GM18499 (cell line): ENCODE measurements around the gene ADGRD1.
"Not testable (repeated sequence)": the region's sequence is repeated elsewhere in the genome, so short reads cannot be mapped to it uniquely, and the experiment has no call there.

Experiments
- ATAC-seq: cut with Tn5 transposase; IDR thresholded peaks from one replicate; pipeline ENCODE4 v1.9.1; 2021; ENCODE audit warnings: moderate number of reproducible peaks; ENCODE audit not compliant: insufficient read depth, unreplicated experiment

Gene ADGRD1

DNA sequence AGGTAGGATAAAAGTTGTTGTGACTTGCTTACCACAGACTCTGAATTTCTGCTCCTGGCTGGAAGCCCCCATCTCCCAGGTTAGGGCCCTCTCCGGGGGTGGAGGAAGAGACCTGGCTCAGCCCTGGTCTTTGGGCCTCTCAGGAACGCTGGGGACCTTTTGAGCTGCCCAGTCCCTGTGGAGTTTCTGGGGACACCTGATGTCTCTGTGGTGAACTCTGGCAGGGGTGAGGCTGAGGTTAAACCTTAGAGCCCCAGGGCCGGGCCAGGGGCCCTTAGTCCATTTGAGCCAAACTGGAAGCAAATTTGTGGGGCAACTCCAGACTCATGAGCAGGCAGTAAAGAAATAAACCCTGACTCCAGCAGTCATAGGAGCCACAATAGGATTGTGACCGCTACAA lies 112.1 kb downstream of the ADGRD1 start:
- no peak for ATAC-seq

DNA sequence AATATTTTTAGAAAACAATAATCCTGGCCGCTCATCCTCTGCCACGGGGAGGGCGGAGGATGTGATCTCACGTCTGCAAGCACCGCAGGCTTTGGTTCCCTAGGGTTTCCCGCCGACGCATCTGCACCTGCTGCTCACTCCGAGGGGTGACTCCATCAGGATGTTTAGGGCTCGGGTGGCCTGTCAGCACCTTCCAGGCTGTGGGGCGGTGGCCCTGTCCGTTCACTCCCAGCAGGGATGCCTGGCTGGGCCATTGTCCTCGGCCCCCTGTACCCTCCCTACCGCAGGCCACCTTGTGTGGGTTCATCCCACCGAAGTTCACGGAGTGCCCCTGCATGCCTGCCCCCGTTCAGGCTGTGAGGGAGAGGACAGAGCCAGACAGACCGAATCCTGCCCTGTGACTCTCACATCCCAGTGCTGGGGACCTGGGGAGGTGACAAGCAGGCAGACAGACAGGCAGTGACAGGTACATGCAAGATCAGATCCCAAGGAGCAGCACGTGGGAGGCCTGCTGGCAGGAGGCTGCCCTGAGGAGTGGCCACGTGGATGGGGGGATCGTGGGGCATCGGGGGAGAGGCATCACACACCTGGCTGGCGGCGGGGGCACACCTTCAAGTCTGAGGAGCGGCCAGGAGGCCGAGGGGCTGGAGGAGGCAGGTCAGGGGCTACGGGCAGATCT lies 112.6 kb downstream of the ADGRD1 start:
- no peak for ATAC-seq

DNA sequence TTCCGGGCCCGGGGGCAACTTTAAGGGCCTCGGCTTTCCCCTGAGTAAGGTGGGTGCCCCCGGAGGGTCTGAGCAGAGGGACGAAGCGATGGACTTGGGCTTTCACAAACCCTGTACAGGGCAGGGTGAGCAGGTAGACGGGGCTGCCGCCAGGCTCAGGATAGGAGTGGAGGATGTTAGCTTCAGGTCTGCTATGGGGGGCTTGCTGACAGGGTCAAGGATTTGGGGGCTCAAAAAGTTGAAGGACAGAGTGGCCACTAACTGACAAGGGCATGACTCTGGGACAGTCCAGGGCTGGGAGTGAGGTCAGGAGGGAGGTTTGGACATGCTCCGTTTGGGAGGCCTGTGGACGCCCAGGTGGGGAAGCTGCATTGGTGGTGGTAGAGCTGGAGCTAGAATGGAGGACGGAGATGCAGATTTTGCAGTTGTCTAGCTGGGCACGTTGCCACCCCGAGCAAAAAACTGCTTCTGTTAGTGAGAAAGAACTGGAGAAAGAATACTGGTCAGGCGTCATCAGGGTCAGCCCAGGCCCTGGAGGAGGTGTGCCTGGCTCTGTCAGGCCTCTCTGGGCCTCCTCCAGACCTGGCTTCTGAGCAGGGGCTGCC lies 113.3 kb downstream of the ADGRD1 start:
- no peak for ATAC-seq

DNA sequence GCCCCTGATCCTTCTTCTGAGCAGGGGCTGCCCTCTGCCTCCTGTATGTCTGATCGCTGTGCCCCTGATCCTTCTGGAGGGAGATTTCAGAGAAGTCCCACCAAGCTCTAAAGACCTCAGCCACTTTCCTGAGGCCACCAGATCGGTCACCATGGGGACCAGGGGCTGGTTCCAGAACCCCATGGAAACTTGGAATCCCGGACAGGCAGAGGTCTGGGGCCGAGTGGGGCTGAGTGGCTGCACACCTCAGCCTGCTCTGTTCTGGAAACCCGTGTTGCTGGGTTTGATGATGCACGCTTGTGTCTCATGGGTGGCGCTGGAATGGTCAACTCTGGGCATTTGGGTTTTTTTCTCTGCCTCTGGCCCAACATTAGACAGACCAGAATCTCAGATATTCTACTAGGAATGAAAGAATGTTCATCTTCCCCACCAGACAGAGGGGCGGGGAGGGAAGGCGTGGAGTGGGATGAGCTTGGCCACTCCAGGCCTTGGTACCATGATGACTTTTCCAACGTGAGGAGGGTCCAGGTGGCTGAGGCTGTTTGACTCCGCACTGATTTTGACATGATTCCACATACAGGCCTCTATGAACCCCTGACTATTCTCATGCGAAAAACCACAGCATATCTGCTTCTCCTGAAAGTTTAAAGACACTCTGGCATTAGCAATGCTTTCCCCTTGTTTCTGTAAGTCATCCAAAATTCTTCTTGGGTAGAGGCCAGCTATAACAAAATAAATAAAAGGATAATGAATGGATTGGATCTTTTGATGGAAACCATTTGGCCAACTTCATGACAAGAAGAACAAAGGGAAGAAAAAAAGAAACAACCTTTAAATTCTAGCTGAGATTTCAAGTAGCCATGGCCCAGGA lies 114.5 kb downstream of the ADGRD1 start:
- no peak for ATAC-seq

DNA sequence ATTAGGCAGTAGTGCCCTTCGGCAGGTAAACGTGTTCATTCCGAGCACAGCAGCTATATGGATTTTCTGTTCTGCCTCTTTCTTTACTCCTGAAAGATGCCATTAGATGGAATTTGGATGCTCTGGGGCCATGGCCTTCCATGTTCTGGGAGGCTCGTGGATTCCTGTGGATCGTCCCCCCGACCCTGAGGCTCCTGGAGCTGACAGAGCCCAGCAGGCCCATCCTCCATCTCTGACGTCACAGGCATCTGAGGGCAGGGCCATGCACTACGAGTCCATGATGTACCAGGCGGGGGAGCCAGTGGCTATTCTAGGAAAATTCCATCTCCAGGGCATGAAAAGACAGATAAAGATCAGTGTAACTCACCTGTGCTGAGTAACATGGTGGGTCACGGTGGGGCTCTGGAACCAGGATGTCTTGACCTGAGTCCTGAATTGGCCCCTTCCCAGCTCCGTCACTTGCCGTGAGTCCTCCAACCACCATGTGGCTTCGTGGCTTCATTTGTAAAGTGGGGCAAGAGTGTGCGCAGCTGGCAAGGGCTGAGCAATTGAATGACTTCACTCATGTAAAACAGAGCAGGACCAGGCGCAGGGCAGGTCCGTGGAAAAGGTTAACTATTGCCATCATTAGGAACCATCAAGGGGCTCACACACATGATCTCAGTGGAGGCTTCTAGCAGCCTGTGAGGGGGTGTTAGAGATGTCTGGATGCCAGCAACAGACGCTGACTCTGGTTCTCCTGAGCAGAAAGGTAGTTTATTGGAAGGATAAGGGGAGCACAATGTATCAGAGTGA lies 115.4 kb downstream of the ADGRD1 start:
- ATAC-seq, result not testable (repeated sequence)

DNA sequence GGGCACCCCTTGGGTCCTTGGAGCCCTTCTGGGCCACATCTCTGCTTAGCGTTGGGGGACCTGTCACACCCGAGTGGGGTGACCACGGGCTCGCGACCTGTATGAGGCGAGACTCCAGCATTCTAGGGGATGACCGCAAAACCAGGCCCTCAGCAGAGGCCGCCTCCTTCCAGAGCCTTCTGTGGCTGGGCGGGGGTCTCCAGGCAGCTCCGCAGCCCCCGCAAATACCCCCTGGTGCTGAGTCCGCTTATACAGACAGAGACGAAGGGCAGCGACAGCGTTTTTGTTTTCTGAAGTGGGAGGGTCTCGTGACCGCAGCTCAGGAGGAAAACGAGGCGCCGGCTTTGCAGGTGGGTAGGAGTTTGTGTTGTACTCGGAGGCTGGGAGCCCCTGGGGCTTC lies 116.4 kb downstream of the ADGRD1 start:
- ATAC-seq, result not testable (repeated sequence)

DNA sequence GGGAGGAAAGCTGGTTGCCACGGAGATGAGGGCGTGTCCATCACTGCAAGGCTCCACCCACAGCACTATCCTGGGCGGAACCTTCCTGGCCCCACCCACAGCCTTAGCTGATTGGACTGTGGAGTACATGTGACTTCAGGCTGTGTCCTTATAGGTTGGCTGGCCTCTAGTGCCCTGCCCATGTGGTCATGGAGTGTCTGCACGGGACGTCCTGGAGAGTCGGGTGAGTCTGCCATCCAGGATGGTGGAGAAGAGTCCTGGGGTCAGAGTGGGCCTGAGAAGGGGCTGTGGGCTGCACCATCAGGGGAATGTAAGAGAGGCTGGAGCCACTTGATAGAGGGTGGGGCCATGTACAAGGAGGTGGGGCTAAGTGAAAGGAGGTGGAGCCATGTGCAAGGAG lies 117.0 kb downstream of the ADGRD1 start:
- not testable (repeated sequence) for ATAC-seq

DNA sequence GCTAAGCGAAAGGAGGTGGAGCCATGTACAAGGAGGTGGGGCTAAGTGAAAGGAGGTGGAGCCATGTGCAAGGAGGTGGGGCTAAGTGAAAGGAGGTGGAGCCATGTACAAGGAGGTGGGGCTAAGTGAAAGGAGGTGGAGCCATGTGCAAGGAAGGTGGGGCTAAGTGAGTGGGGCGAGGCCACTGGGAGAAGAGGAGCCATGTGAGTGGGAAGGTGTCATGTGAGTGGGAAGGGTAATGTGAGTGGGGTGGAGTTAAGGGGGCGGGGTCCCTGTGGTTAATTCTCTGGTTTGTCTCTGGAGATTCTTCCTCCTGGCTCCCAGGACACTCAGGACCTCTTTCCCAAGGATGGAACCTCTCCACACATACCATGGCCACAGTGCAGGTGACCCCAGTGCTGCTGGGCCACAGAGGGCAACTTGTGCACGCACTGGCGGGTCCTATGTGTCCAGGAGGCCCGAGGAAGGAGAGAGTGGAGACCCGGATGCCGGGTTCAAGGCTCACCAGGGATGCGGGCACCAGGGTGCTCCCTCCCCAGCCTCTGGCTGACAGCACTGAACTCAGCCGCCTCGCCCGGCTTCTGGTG lies 117.6 kb downstream of the ADGRD1 start:
- not testable (repeated sequence) for ATAC-seq

DNA sequence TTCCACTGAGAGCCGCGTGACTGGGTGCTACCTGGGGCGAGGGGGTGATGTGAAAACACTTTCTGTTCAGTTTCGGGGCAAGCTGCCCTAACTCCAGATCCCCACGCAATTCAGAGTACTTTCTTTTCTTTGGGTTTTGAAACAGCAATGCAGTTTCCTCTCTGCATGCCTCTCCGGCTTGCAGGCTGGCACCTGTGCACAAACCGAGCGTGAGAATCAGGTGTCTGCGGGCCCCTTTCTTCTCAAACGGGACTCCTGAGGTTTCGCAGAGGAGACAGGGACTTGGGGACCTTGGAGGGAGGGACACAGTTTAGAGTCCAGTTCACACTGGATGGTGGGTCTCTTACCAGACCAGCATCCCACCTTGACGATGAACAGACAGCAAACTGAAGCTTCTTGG lies 118.2 kb downstream of the ADGRD1 start:
- not testable (repeated sequence) for ATAC-seq

DNA sequence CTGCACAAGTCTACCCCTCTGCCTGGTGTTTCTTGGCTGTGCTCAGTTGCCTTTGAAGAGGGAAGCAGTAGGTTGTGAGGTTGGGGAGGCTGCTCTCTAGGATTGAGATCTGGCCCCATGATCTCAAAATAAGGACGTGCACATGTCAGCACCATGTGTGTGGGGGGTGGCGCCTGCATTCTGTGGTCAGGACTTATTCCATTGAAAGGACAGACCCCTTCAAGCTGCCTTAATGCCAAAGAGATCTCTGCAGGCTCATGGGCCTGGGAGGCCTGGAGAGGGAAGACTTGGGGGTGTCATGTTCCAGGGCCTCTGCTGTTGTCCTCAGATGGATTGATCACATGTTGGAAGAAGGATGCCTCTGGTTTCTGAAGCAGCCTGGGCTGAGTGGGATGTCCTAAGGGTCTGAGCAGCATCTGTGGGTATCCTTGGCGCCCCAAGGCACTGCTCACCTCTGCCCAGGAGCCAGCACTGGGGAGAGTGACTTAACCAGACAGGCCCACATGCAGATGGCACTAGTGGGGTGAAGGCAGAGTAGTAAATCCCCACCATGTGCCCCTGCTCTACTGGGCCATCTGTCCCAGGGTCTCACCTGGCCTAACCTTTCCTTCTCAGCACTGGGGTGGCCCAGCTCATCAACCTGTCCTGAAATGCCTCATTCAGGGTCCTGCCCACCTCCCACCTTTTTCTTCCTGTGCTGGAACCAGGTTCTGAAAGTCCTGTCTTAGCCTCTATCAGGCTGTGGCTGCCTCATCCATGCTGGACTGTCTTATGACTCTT lies 118.9 kb downstream of the ADGRD1 start:
- ATAC-seq, result no peak

DNA sequence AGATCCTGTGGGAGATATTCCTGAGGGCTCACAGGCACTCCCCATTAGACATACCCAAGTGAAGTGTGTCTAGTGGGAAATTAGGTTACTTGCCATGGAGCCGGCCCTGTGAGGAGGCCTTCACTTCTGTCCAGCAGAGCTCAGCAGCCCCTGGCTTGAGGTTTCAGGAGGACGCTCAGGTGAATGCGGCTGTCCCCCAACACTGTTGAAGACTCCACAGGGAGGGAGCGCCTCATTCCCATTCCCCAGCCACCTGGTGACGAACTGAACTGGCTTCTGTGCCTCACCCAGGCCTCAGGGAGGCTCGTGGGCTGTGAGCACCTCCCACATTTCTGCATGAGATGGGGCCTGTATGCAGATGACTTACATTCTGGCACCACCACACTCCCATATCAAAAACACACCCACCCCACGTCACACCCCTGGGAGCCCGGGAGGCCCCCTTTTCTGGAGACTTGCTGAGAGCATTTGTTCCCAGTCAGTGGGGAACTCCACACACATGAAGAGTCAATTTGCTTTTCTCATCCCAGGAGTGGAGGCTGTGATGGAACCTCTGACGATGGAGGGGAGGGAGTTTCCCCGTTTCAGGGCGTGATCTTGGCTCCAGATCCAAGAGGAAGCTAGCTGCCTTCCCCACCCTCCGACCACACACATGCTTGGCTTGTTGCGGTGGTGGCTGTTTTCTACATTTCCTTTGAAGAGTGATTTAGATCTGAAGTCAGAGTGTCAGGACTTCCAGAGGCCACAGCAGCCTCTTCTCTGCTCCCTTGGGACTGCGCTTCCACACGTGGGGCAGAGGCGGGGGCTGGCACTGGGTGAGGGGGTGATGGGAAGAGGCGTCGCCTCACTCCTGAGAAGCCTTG lies 120.7 kb downstream of the ADGRD1 start:
- no peak for ATAC-seq

DNA sequence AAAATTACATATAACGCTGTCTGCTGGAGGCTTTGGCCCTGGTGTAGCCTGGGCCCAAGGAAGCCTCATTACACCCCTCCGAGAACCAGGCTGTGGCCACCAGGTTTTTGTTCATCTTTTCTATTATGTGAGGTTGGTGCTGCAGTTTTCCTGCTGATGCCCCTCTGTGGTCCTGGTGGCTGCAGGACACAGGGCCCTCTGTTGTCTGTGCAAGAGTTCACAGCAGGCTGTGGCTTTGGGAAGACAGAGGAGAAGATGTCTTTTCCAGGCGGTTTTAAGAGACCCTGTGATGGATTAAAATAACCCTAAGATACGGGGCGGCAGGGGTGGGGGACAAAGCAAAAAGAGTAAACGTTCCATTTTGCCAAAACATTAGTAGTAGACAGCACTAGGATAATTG lies 121.5 kb downstream of the ADGRD1 start:
- ATAC-seq, result no peak

DNA sequence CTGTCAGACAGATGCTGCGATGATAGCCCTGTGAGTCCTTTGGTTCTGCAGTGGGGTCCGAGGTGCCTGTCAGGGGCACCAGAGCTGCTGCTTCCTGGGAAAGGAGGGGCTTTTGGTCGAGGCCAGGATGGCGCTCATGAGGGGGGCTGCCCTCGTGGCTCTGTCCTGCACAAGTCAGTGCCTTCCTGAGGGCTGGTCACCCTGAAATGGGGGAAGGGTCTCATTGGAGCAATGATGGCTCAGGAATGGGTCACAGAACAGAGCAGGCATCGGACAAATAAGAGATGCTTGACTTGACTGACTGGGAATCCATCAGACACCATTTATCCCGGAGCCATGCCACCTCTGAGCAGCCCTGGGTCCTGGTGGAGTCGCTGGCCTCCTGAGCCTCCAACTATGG lies 121.9 kb downstream of the ADGRD1 start:
- ATAC-seq, result no peak

DNA sequence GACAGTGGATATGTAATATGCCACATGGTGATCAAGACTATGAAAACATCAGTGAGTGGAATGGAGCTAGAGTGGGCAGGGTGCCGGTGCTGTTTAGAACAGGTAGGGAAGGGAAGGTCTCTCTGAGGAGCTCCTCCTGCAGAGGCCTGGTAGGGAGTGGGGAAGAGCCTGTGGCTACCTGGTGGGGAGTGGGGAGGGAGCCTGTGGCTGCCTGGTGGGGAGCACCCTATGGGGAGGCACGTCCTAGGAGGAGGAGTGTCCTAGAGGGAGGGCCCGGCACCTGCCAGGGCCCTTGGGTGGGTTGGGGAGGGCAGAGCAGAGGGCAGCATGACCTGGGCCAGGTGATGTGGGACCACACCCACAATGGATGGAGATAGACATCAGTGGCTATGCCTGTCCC lies 122.6 kb downstream of the ADGRD1 start:
- no peak for ATAC-seq

DNA sequence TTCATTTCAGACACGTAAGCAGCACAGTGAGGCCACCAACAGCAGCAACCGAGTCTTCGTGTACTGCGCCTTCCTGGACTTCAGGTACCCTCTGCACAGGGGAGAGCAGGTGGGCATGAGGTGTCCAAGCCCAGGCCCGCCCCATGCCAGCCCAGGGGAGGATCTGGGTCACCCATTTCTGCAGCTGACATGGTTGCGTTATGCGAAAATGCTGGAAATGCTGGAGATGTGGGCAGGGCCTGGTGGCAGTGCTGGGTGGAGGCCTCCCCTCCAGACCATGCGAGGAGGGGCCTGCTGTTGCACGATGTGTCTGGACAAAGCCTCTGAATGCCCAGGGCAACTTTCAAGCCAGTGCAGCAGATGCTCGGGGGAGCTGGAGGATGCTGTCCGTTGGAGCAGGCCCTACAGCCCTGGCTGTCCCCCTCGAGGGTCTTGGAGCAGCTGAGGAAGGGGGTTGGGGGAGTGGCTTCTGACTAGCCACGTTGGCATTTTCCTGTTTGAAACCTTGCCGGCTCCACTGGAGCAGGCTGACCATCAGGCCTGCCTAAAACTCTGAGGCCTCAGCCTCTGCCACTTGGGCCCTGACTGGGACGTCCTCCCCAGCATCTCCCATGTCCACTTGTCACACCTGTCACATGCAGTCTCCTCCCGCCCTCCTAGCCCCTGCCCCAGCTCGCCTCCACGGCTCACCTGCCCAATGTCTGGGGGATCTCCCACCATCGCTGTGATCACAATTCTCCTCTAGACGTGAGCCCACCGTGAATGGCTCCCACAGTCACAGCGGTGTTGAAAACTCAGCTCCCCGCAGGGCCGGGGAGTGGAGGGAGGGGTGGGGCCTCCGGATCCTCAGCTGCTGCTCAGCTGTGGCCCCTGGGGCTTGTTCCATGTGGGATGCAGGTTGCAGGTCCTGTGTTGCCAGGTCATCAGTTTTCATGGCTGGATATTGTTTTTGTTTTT lies 123.4 kb downstream of the ADGRD1 start:
- no peak for ATAC-seq

DNA sequence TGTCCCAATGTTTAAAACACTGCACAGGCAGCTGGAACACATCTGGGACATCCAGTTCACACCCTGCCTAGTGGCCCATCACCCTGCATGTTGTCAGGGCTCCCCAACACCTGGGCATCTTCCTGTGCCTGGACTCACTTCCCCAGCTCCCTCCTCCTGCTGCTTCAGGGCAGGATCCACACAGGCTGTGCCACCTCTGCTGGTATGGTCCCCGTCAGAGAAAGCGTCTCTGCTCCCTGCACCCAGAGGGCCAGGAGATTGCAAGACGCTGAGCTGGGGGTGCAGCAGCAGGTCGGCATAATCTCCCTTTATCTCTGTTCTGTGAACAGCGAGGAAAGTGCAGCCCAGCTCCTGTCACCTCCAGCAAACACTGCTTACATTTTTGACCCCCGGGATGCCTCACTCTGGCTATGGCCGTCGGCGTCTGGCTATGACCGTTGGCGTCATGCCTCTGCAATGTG lies 124.3 kb downstream of the ADGRD1 start:
- ATAC-seq, result no peak
